NCI-H2107 treated with DMSO at 0.1 percent for 48 hours (cell line): ENCODE measurements around the gene TSC22D3.
A peak's percentile ranks its signal among the peaks of the same experiment; 100 is the strongest.
"Not testable (repeated sequence)": the region's sequence is repeated elsewhere in the genome, so short reads cannot be mapped to it uniquely, and the experiment has no call there.

Experiments used
- DNase-seq: peaks from one replicate; lab custom pipeline; 2025; ENCODE audit not compliant: unreplicated experiment; lab: John Stamatoyannopoulos, UW

TSC22D3 gene

GRCh38 chrX:107712231-107713202 lies 63.1 kb downstream of the TSC22D3 start:
- no peak for DNase-seq

GRCh38 chrX:107711521-107712181 lies 63.9 kb downstream of the TSC22D3 start:
- DNase-seq = no peak

GRCh38 chrX:107710617-107711391 lies 64.8 kb downstream of the TSC22D3 start:
- no peak for DNase-seq

- DNase-seq = no peak
Observed at GRCh38 chrX:107709266-107709806, 66.3 kb downstream of the TSC22D3 start.

GRCh38 chrX:107708762-107709161 lies 66.8 kb downstream of the TSC22D3 start:
- DNase-seq = no peak

- DNase-seq = no peak
Observed at GRCh38 chrX:107707866-107708265, 67.7 kb downstream of the TSC22D3 start.

- DNase-seq = no peak
Observed at GRCh38 chrX:107706309-107706708, 69.3 kb downstream of the TSC22D3 start.

GRCh38 chrX:107704587-107704986 lies 71.0 kb downstream of the TSC22D3 start:
- DNase-seq = no peak

GRCh38 chrX:107704181-107704580 lies 71.4 kb downstream of the TSC22D3 start:
- no peak for DNase-seq

- DNase-seq = no peak
Observed at GRCh38 chrX:107701493-107702121, 74.0 kb downstream of the TSC22D3 start.

GRCh38 chrX:107700790-107701189 lies 74.8 kb downstream of the TSC22D3 start:
- DNase-seq = no peak

GRCh38 chrX:107700317-107700774 lies 75.2 kb downstream of the TSC22D3 start:
- DNase-seq = peak; percentile 55

GRCh38 chrX:107699616-107700015 lies 76.0 kb downstream of the TSC22D3 start:
- DNase-seq = no peak

GRCh38 chrX:107691024-107691448 lies 84.6 kb downstream of the TSC22D3 start:
- no peak for DNase-seq

- DNase-seq = no peak
Observed at GRCh38 chrX:107687445-107687844, 88.1 kb downstream of the TSC22D3 start.

GRCh38 chrX:107686792-107687191 lies 88.8 kb downstream of the TSC22D3 start:
- DNase-seq = no peak

- no peak for DNase-seq
Observed at GRCh38 chrX:107686026-107686425, 89.6 kb downstream of the TSC22D3 start.

- DNase-seq = not testable (repeated sequence)
Observed at GRCh38 chrX:107685586-107685985, 90.0 kb downstream of the TSC22D3 start.

- no peak for DNase-seq
Observed at GRCh38 chrX:107684956-107685385, 90.6 kb downstream of the TSC22D3 start.

GRCh38 chrX:107683931-107684330 lies 91.7 kb downstream of the TSC22D3 start:
- DNase-seq = no peak
